ENCODE results near the gene CUL3.
A peak's percentile ranks its signal among the peaks of the same experiment; 100 is the strongest.

Gene CUL3

DNA sequence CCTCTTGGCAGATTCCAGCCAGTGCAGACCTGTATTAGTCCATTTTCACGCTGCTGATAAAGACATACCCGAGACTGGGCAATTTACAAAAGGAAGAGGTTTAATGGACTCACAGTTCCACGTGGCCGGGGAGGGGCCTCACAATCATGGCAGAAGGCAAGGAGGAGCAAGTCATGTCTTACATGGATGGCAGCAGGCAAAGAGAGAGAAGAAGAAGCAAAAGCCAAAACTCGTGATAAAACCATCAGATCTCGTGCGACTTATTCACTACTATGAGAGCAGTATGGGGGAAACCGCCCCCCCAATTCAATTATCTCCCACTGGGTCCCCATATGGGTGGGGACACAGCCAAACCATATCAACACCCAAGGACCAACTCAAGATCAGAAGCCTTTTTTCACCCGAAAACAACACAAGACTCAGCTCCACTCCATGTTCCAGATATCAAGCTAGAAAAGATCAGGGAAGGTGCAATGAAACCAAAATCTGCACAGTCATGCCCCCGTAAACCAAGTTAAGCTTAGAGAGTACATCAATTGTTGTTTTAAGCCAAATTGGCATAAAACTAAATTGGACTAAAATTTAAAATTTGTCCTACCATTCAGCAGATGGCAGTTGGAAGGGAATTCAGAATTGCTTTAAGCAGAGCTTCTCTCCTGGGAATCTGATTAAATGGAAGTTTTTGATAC, 127.6 kb downstream of the CUL3 start:
- Histone ChIP-seq H3K27ac (ENCODE audit: low read depth, low read length, poor library complexity, severe bottlenecking) (no peak overlapping the region), H3K4me3 (ENCODE audit: low read depth, low read length, poor library complexity, severe bottlenecking) (no peak overlapping the region), H3K4me2 (ENCODE audit: low read length) (no peak overlapping the region), H3K79me2 (ENCODE audit: insufficient read depth, low read length) (no peaks in the 10 kb centered on the region), H3K9me3 (ENCODE audit: low read length) (no peaks in the 10 kb centered on the region), H3K4me1 (ENCODE audit: insufficient read depth, low read length, severe bottlenecking) (no peaks in the 10 kb centered on the region), H3K27me3 (ENCODE audit: insufficient read depth, low read length) (no peaks in the 10 kb centered on the region), H3K9ac (ENCODE audit: low read length) (no peak overlapping the region), H3F3A (ENCODE audit: insufficient read depth, low read length) (no peaks in the 10 kb centered on the region), H3K9me2 (ENCODE audit: low read depth, low read length) (no peaks in the 10 kb centered on the region), H4K20me1 (ENCODE audit: insufficient read depth, low read length) (no peaks in the 10 kb centered on the region), H3K36me3 (ENCODE audit: insufficient read depth, low read length) (no peaks in the 10 kb centered on the region), H2AFZ (ENCODE audit: low read length) (no peak overlapping the region)
- no peak for TF ChIP-seq EZH2 (IDR thresholded peaks at IDR 0.05; ENCODE audit: borderline replicate concordance, low read length)
- TF ChIP-seq, protein P1, sequence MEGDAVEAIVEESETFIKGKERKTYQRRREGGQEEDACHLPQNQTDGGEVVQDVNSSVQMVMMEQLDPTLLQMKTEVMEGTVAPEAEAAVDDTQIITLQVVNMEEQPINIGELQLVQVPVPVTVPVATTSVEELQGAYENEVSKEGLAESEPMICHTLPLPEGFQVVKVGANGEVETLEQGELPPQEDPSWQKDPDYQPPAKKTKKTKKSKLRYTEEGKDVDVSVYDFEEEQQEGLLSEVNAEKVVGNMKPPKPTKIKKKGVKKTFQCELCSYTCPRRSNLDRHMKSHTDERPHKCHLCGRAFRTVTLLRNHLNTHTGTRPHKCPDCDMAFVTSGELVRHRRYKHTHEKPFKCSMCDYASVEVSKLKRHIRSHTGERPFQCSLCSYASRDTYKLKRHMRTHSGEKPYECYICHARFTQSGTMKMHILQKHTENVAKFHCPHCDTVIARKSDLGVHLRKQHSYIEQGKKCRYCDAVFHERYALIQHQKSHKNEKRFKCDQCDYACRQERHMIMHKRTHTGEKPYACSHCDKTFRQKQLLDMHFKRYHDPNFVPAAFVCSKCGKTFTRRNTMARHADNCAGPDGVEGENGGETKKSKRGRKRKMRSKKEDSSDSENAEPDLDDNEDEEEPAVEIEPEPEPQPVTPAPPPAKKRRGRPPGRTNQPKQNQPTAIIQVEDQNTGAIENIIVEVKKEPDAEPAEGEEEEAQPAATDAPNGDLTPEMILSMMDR (IDR thresholded peaks at IDR 0.05; ENCODE audit: low read length): no peak

DNA sequence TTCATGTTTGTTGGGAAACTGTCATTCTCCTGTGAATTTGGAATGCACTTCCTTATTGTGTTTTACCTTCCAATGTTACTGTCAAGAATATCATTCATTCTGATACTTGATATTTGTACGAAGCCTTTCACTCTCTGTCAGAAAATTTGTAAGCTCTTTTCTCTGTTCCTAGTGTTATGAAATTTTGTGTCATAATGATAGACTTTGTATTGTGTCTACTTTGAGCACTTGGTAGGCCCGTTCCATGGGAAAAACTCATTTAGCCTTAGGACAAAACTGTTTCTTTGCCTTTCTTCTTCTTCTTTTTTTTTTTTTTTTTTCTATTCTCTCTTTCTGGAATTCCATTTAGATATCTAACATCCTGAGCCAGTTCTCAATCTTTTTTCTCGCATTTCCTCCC, 131.3 kb downstream of the CUL3 start:
- H3F3A ChIP-seq (ENCODE audit: insufficient read depth, low read length): no peaks in the 10 kb centered on the region
- H3K4me1 ChIP-seq (ENCODE audit: insufficient read depth, low read length, severe bottlenecking): no peaks in the 10 kb centered on the region
- no peaks in the 10 kb centered on the region for H3K27me3 ChIP-seq (ENCODE audit: insufficient read depth, low read length)
- no peaks in the 10 kb centered on the region for H3K9me2 ChIP-seq (ENCODE audit: low read depth, low read length)
- no peaks in the 10 kb centered on the region for H3K36me3 ChIP-seq (ENCODE audit: insufficient read depth, low read length)
- H3K27ac ChIP-seq (ENCODE audit: low read depth, low read length, poor library complexity, severe bottlenecking): no peak overlapping the region
- H3K4me3 ChIP-seq (ENCODE audit: low read depth, low read length, poor library complexity, severe bottlenecking): no peak overlapping the region
- no peak overlapping the region for H3K4me2 ChIP-seq (ENCODE audit: low read length)
- no peak for TF ChIP-seq EZH2 (IDR thresholded peaks at IDR 0.05; ENCODE audit: borderline replicate concordance, low read length)
- TF ChIP-seq, protein P1 (IDR thresholded peaks at IDR 0.05; ENCODE audit: low read length): no peak
- H3K9me3 ChIP-seq (ENCODE audit: low read length): no peaks in the 10 kb centered on the region
- no peak overlapping the region for H3K9ac ChIP-seq (ENCODE audit: low read length)
- no peak overlapping the region for H2AFZ ChIP-seq (ENCODE audit: low read length)
- no peaks in the 10 kb centered on the region for H4K20me1 ChIP-seq (ENCODE audit: insufficient read depth, low read length)
- no peaks in the 10 kb centered on the region for H3K79me2 ChIP-seq (ENCODE audit: insufficient read depth, low read length)

DNA sequence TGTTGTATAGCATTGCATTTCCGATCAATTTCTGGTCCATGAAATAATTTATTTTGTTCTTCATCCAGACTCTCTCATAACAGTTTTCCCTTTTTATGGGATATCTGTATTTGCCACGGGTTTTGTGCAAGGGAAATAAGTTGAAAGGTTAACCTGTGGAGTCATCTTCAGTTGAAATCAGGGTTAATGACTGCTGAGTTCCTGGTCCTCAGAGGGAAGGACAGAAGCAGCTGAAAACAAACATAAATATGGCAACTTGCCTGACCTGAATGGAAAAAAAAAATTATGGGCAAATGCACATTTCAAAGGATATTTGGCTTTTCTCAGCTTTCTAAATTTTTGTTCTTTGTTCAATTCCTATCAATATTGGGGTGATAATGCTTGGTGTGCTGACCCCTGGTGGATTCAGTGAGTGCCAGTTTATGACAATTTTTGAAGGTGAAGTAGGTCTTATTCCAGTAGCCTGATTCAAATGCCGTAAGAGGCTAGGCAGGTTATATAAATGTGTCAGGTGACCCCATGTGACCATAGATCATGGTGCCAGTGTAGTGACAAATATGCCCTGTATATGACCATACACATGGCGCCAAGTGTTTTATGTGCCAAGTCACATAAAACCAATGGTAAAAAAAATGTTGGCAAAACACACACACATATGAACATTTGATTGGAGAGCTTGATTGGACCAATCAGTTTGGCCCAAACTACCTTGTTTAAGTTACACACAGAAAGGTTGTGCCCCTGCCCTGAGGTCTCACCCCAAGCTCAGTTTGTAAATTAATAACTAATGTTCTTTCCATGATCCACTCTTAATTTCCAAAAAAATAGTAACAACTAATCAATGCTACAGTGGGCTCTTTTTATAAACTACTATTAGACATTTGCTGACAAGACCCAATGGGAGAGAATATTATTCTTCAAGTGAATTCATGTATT, 135.7 kb downstream of the CUL3 start:
- Histone ChIP-seq H3K27me3 (ENCODE audit: insufficient read depth, low read length) (no peaks in the 10 kb centered on the region), H3K4me3 (ENCODE audit: low read depth, low read length, poor library complexity, severe bottlenecking) (no peak overlapping the region), H3K4me2 (ENCODE audit: low read length) (no peak overlapping the region), H3K27ac (ENCODE audit: low read depth, low read length, poor library complexity, severe bottlenecking) (no peak overlapping the region), H3K79me2 (ENCODE audit: insufficient read depth, low read length) (no peaks in the 10 kb centered on the region), H3F3A (ENCODE audit: insufficient read depth, low read length) (no peaks in the 10 kb centered on the region), H3K9ac (ENCODE audit: low read length) (no peak overlapping the region), H3K9me3 (ENCODE audit: low read length) (no peaks in the 10 kb centered on the region), H2AFZ (ENCODE audit: low read length) (no peak overlapping the region), H3K36me3 (ENCODE audit: insufficient read depth, low read length) (no peaks in the 10 kb centered on the region), H3K9me2 (ENCODE audit: low read depth, low read length) (no peaks in the 10 kb centered on the region), H3K4me1 (ENCODE audit: insufficient read depth, low read length, severe bottlenecking) (no peaks in the 10 kb centered on the region), H4K20me1 (ENCODE audit: insufficient read depth, low read length) (no peaks in the 10 kb centered on the region)
- TF ChIP-seq EZH2 (IDR thresholded peaks at IDR 0.05; ENCODE audit: borderline replicate concordance, low read length): no peak
- TF ChIP-seq, protein P1 (IDR thresholded peaks at IDR 0.05; ENCODE audit: low read length): peak; percentile 71
